ENCODE data around the gene CNOT6. TPM values are rescaled to one million over a fixed set of nuclear protein-coding genes. Genes with fewer than 3 reads are reported as not detected.
A peak's percentile ranks its signal among the peaks of the same experiment; 100 is the strongest.

CNOT6 gene
- total and polyA plus RNA-seq, 10 of the 15 experiments (the other 5 are each of a cell fraction or from before 2014, with no cell fraction given) = 3.8 to 22.1 (median 12.1) TPM

- ChIA-PET CTCF (no interaction called here), POLR2A (no interaction called here), SMC1A (ENCODE audit: uncharacterized antibody, unreplicated experiment) (no interaction called here), RAD21 (ENCODE audit: unreplicated experiment) (no interaction called here)
- Histone ChIP-seq H2AFZ (ENCODE audit: control insufficient read depth, low read depth, low read length) (no peak overlapping the region), H3K27me3 (replicated peaks in 1 of 2; ENCODE audit: control insufficient read depth in 2 of 2, insufficient read depth in 2 of 2, low read length in 1 of 2) (no peaks in the 10 kb centered on the region), H3K4me1 (ENCODE audit: control insufficient read depth, insufficient read depth, low read length) (no peaks in the 10 kb centered on the region), H3K4me3 (no peak overlapping the region), H4K20me1 (ENCODE audit: control insufficient read depth, insufficient read depth) (no peaks in the 10 kb centered on the region), H3K27ac (ENCODE audit: control insufficient read depth, insufficient read depth) (peak overlapping the region; percentile 46), H3K9ac (ENCODE audit: control insufficient read depth, insufficient read depth, low read length) (no peak overlapping the region), H3K9me3 (replicated peaks; ENCODE audit: control insufficient read depth, insufficient read depth, low read length) (peaks cover 2% of the 10 kb centered on the region; the same call in 1 of the 3 replicates), H3K79me2 (ENCODE audit: control insufficient read depth, insufficient read depth, low read length) (peaks cover 12% of the 10 kb centered on the region), H3K4me2 (ENCODE audit: control insufficient read depth, insufficient read depth) (no peak overlapping the region), H3K36me3 (ENCODE audit: control insufficient read depth in 2 of 2, insufficient read depth in 2 of 2, low read length in 1 of 2) (peaks cover 0 to 16% of the 10 kb centered on the region in 2 experiments; a peak in 3 of 4 replicates)
- FAIRE-seq (no peak), ATAC-seq (no peak), DNase-seq (ENCODE audit: low read depth, low spot score) (no peak)
- in situ Hi-C loops (cut with MboI) (no loop called here), intact Hi-C loops (cut with micrococcal nuclease; ENCODE audit: unreplicated experiment) (no loop called here)
- 44% methylated on average over 1 of the region's 1 CpG for WGBS (ENCODE audit: insufficient coverage, insufficient replicate concordance, low lambda C conversion rate, missing lambda C conversion rate)
- TF ChIP-seq POLR2AphosphoS5 (IDR thresholded peaks at IDR 0.05; ENCODE audit: low read length) (no peak), CREM (IDR thresholded peaks at IDR 0.05; ENCODE audit: low read depth) (no peak), SREBF2 (IDR thresholded peaks at IDR 0.05; ENCODE audit: low read length) (no peak), IKZF2 (IDR thresholded peaks at IDR 0.05) (no peak), YBX1 (IDR thresholded peaks at IDR 0.05) (no peak), E2F8 (IDR thresholded peaks at IDR 0.05; ENCODE audit: low read depth, partially characterized antibody) (no peak), GABPA (IDR thresholded peaks at IDR 0.05; ENCODE audit: low read depth) (no peak), FOXM1 (IDR thresholded peaks at IDR 0.05; ENCODE audit: low read depth, low read length) (no peak), SMAD5 (IDR thresholded peaks at IDR 0.05; ENCODE audit: low read depth) (no peak), CTCF (IDR thresholded peaks at IDR 0.05 in 2 of 3, conservative IDR thresholded peaks at IDR 0.05 in 1 of 3; ENCODE audit: control insufficient read depth in 2 of 3, extremely low read depth in 1 of 3, insufficient read depth in 1 of 3, low read depth in 3 of 3, low read length in 3 of 3) (no peak), TBL1XR1 (IDR thresholded peaks at IDR 0.05; ENCODE audit: low read depth, low read length) (no peak), MXI1 (IDR thresholded peaks at IDR 0.05; ENCODE audit: low read depth, low read length) (no peak), ATF7 (IDR thresholded peaks at IDR 0.05; ENCODE audit: low read depth) (no peak)
- TF ChIP-seq, protein P1, sequence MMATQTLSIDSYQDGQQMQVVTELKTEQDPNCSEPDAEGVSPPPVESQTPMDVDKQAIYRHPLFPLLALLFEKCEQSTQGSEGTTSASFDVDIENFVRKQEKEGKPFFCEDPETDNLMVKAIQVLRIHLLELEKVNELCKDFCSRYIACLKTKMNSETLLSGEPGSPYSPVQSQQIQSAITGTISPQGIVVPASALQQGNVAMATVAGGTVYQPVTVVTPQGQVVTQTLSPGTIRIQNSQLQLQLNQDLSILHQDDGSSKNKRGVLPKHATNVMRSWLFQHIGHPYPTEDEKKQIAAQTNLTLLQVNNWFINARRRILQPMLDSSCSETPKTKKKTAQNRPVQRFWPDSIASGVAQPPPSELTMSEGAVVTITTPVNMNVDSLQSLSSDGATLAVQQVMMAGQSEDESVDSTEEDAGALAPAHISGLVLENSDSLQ (IDR thresholded peaks at IDR 0.05) = no peak
- no TSS peak for BruUV-seq (replicated peaks)
These were observed 38.1 kb downstream of the CNOT6 start for GRCh38 chr5:180532268-180532667.

Data from GM12878 (cell line).